Breast epithelium (tissue), 3 donors: Measurements from ENCODE around the gene FAM50A.

ENCODE experiments used
- CTCF ChIP-seq, 3 donors: fragments of 450-650 bp; IDR thresholded peaks; one replicate each; pipeline ENCODE4 v1.5.1; 2016 to 2017; ENCODE audit warnings: antibody characterized with exemption in 3 of 3, mild to moderate bottlenecking in 3 of 3, moderate library complexity in 3 of 3
- POLR2A ChIP-seq: fragments of 450-650 bp; IDR thresholded peaks from one replicate; pipeline ENCODE4 v1.6.1; 2016; ENCODE audit warnings: antibody characterized with exemption, mild to moderate bottlenecking, moderate library complexity

GRCh38 chrX:154446430-154446829, 2.5 kb downstream of the FAM50A start:
- no peak for TF ChIP-seq POLR2A
- no peak for TF ChIP-seq CTCF (IDR thresholded peaks at IDR 0.05)
